K562 (cell line): ENCODE data around the gene C1orf74. TPM values are rescaled to one million over a fixed set of nuclear protein-coding genes. Genes with fewer than 3 reads are reported as not detected.

Experiments
- ATAC-seq: fragments of 200-7000 bp; cut with Tn5 transposase; 3 replicates; pipeline ENCODE4 v1.9.1; 2020; ENCODE audit warnings: moderate library complexity
- BruUV-seq: library from RNA; stranded (reverse); fragments of 400-500 nt; replicated peaks from 2 replicates; lab custom pipeline; 2021; lab: Mats Ljungman, UMichigan
- CTCF ChIA-PET: fragments of 300-600 bp; formaldehyde crosslinking; extraction: SDS; loops from one replicate; lab custom pipeline; 2021; ENCODE audit warnings: low intra/inter-chr PET ratio; lab: Yijun Ruan, JAX
- POLR2A ChIA-PET: fragments of 300-600, 350-650 bp; sonication (Branson Sonifier 250); formaldehyde crosslinking; extraction: SDS; loops from one replicate; lab custom pipeline; 2021; ENCODE audit warnings: antibody characterized with exemption, inconsistent platforms; lab: Yijun Ruan, JAX
- DNase-seq, 4 experiments: peaks; one replicate each; pipeline versions ENCODE4 v3.0.0 to v3.0.0-alpha.2; 2011 to 2018; ENCODE audit warnings: low spot score in 3 of 4, mixed read lengths in 3 of 4; ENCODE audit errors: extremely low read depth in 1 of 4
- FAIRE-seq: peaks from 2 replicates; lab custom pipeline; 2011; peaks lifted over from hg19 to GRCh38; lab: Jason Lieb, UNC
- H2AFZ ChIP-seq: 2 replicates; pipeline ENCODE4 v1.6.0; 2011; ENCODE audit warnings: low read depth, low read length, control low read depth, inconsistent platforms
- H3K27ac ChIP-seq: fragments of 200-600 bp; 3 replicates; pipeline ENCODE4 v1.8.0; 2011; ENCODE audit warnings: low read depth, mild to moderate bottlenecking, control low read depth, inconsistent platforms, low read length, moderate library complexity, mixed read lengths; ENCODE audit errors: extremely low read depth
- H3K27me3 ChIP-seq, 2 experiments: fragments of 300-600 bp in 1 of 2; 2 replicates in 1 of 2; 3 replicates in 1 of 2; pipeline versions ENCODE4 v1.6.0 to v1.8.0; 2011; ENCODE audit warnings: inconsistent platforms in 2 of 2, low read length in 2 of 2, mild to moderate bottlenecking in 1 of 2, mixed read lengths in 1 of 2, moderate library complexity in 1 of 2; ENCODE audit not compliant: control insufficient read depth in 2 of 2, insufficient read depth in 2 of 2
- H3K36me3 ChIP-seq: fragments of 300-600 bp; 3 replicates; pipeline ENCODE4 v1.8.0; 2011; ENCODE audit warnings: mild to moderate bottlenecking, low read length, inconsistent platforms; ENCODE audit not compliant: control insufficient read depth, insufficient read depth
- H3K4me1 ChIP-seq, 2 experiments: fragments of 200-600 bp in 1 of 2; replicated peaks in 1 of 2; 2 replicates in 1 of 2; 3 replicates in 1 of 2; pipeline versions ENCODE4 v1.5.1 to v1.8.0; 2011; ENCODE audit warnings: inconsistent platforms in 2 of 2, low read length in 2 of 2, mild to moderate bottlenecking in 1 of 2, mixed read lengths in 1 of 2, moderate library complexity in 1 of 2; ENCODE audit not compliant: control insufficient read depth in 2 of 2, insufficient read depth in 2 of 2
- H3K4me2 ChIP-seq: 2 replicates; pipeline ENCODE4 v1.6.1; 2011; ENCODE audit warnings: low read length, control low read depth, inconsistent platforms, mixed read lengths; ENCODE audit not compliant: insufficient read depth
- H3K4me3 ChIP-seq: fragments of 200-600 bp; sonication (generic), shearing (Covaris generic); 2 replicates; pipeline ENCODE4 v1.5.1; 2016; ENCODE audit warnings: control low read depth, inconsistent platforms
- H3K79me2 ChIP-seq: fragments of 200-600 bp; 3 replicates; pipeline ENCODE4 v1.8.0; 2011; ENCODE audit warnings: low read length, inconsistent platforms; ENCODE audit not compliant: control insufficient read depth, insufficient read depth
- H3K9ac ChIP-seq, 2 experiments: 2 replicates each; pipeline versions ENCODE4 v1.6.0 to v1.6.1; 2011; ENCODE audit warnings: low read depth in 2 of 2, low read length in 2 of 2, control low read depth in 1 of 2, inconsistent platforms in 1 of 2, mild to moderate bottlenecking in 1 of 2, mixed read lengths in 1 of 2; ENCODE audit not compliant: insufficient read depth in 1 of 2
- H3K9me1 ChIP-seq: one replicate; pipeline ENCODE4 v1.6.0; 2011; ENCODE audit warnings: inconsistent platforms, mild to moderate bottlenecking, low read length, moderate library complexity; ENCODE audit not compliant: control insufficient read depth, insufficient read depth
- H3K9me3 ChIP-seq: replicated peaks from 2 replicates; pipeline ENCODE4 v1.5.1; 2011; ENCODE audit warnings: low read depth, low read length, inconsistent platforms; ENCODE audit not compliant: control insufficient read depth, insufficient read depth
- H4K20me1 ChIP-seq: replicated peaks from 2 replicates; pipeline ENCODE4 v1.6.1; 2011; ENCODE audit warnings: low read length, inconsistent platforms, mixed read lengths; ENCODE audit not compliant: control insufficient read depth, insufficient read depth
- MYBL2 ChIP-seq, 2 experiments: fragments of 450-650 bp in 1 of 2; sonication (generic) in 1 of 2; formaldehyde crosslinking in 1 of 2; IDR thresholded peaks; 2 replicates each; pipeline versions ENCODE4 v1.6.1 to v1.8.1; 2017 to 2022; ENCODE audit warnings: borderline replicate concordance in 1 of 2, inconsistent platforms in 1 of 2, low read depth in 1 of 2, mild to moderate bottlenecking in 1 of 2, missing genetic modification reagents in 1 of 2, moderate library complexity in 1 of 2
- SP2 ChIP-seq: IDR thresholded peaks from 2 replicates; pipeline ENCODE4 v1.6.1; 2011; ENCODE audit warnings: mild to moderate bottlenecking, low read depth, low read length, moderate library complexity; ENCODE audit not compliant: poor library complexity, severe bottlenecking; ENCODE audit errors: extremely low read depth
- WGBS: fragments of 100-300 bp; shearing (Covaris generic); methylation state at CpG from one replicate; pipeline ENCODE4 v1.1.6; 2016; ENCODE audit warnings: low coverage, mixed read lengths; ENCODE audit not compliant: insufficient coverage; ENCODE audit errors: missing lambda C conversion rate; 5-methylcytosine and 5-hydroxymethylcytosine counted together
- in situ Hi-C: fragments of 300-500 bp; cut with MboI; formaldehyde crosslinking; loops from 4 replicates; pipeline ENCODE4 v1.15.0; 2018; ENCODE audit warnings: inconsistent platforms, mixed read lengths
- intact Hi-C: fragments of 100-400 bp; cut with micrococcal nuclease; formaldehyde crosslinking; loops from 2 replicates; pipeline ENCODE4 v1.14.2; 2022
- polyA plus RNA-seq, 8 experiments: library from polyadenylated mRNA; depleted of rRNA in 4 of 8; stranded (reverse) in 5 of 8; unstranded in 3 of 8; fragments of >200 nt; fragmentation: Nextera tagmentation in 2 of 8; fragmentation: Illumina TruSeq in 1 of 8; extraction: Ambion mirVana in 2 of 8; extraction: Trizol in 1 of 8; gene quantifications; 2 replicates each; pipeline versions ENCODE4 v1.2.1 to v1.2.3, GENCODE V29; 2011 to 2014; ENCODE audit warnings: inconsistent platforms in 1 of 8, missing spikeins in 1 of 8
- total RNA-seq, 7 experiments: library from RNA; depleted of rRNA in 6 of 7; stranded (reverse); fragments of >200 nt in 6 of 7; fragmentation: Illumina TruSeq in 2 of 7; extraction: Trizol in 2 of 7; gene quantifications; 2 replicates each; pipeline versions ENCODE4 v1.2.1 to v1.2.3, GENCODE V29; 2011 to 2021; ENCODE audit warnings: low replicate concordance in 1 of 7
- TF ChIP-seq, protein P1 (sequence below): fragments of 150-350 bp; IDR thresholded peaks from 2 replicates; pipeline ENCODE4 v1.6.1; 2014; ENCODE audit warnings: low read depth, mild to moderate bottlenecking, low read length, borderline replicate concordance
- TF ChIP-seq, protein P2 (sequence below): fragments of 250-450 bp; sonication (Bioruptor Pico); IDR thresholded peaks from 2 replicates; pipeline ENCODE4 v1.4.0; 2020; ENCODE audit warnings: mild to moderate bottlenecking, moderate library complexity

C1orf74 gene
- total and polyA plus RNA-seq, 9 of the 15 experiments (the other 6 are each of a cell fraction or from before 2014, with no cell fraction given) = 4.0 to 7.6 (median 5.7) TPM

DNA sequence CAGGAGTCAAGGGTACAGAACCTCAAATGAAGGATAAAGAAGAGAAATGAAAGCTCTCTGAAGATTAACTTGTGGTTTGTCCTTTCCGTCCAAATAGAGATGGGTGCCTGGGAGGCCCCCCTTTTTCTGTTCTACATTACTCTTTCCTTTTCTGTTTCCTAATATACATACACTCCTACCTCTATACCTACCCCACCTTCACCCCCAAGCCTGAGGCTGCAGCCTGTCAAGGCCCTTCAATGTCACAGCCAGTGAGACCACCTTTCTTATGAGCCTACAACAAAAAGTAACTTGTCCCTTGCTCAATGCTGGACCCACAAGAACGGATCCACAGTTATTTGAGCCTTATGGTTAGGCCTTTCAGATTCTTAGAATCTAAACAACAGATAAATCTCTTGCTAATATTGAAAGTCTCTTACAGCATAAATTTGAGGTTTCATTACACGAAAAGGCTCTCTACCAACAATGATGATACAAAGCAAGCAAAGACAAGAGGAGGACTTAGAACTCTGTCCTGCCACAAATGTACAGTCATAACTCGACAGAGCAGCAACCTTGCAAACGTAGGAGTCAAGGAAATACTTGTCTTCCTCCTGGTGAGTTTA lies 32.6 kb downstream of the C1orf74 start:
- Histone ChIP-seq H3K4me1 (peaks cover 3 to 7% of the 10 kb centered on the region in 2 experiments; a peak in 4 of 5 replicates), H3K36me3 (no peaks in the 10 kb centered on the region), H2AFZ (0 out of 2 replicates have a peak overlapping the region, but pooled peaks have one; percentile 7), H3K9me1 (no peaks in the 10 kb centered on the region), H3K27ac (no peak overlapping the region), H3K4me2 (no peak overlapping the region), H3K4me3 (no peak overlapping the region), H3K9me3 (no peaks in the 10 kb centered on the region), H4K20me1 (no peaks in the 10 kb centered on the region), H3K27me3 (peaks cover 11 to 21% of the 10 kb centered on the region in 2 experiments; a peak in 4 of 5 replicates), H3K79me2 (no peaks in the 10 kb centered on the region), H3K9ac (no peak overlapping the region)
- DNase-seq = no peak
- in situ Hi-C loops = no loop called here
- 7% methylated on average over 5 of the region's 5 CpGs for WGBS
- ATAC-seq = no peak
- CTCF ChIA-PET = no interaction called here
- no peak for FAIRE-seq
- TF ChIP-seq, protein P1, sequence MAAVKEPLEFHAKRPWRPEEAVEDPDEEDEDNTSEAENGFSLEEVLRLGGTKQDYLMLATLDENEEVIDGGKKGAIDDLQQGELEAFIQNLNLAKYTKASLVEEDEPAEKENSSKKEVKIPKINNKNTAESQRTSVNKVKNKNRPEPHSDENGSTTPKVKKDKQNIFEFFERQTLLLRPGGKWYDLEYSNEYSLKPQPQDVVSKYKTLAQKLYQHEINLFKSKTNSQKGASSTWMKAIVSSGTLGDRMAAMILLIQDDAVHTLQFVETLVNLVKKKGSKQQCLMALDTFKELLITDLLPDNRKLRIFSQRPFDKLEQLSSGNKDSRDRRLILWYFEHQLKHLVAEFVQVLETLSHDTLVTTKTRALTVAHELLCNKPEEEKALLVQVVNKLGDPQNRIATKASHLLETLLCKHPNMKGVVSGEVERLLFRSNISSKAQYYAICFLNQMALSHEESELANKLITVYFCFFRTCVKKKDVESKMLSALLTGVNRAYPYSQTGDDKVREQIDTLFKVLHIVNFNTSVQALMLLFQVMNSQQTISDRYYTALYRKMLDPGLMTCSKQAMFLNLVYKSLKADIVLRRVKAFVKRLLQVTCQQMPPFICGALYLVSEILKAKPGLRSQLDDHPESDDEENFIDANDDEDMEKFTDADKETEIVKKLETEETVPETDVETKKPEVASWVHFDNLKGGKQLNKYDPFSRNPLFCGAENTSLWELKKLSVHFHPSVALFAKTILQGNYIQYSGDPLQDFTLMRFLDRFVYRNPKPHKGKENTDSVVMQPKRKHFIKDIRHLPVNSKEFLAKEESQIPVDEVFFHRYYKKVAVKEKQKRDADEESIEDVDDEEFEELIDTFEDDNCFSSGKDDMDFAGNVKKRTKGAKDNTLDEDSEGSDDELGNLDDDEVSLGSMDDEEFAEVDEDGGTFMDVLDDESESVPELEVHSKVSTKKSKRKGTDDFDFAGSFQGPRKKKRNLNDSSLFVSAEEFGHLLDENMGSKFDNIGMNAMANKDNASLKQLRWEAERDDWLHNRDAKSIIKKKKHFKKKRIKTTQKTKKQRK = no peak
- TF ChIP-seq SP2 = no peak
- no peak for TF ChIP-seq MYBL2 (IDR thresholded peaks at IDR 0.05; ENCODE audit: low read depth)
- no peak for TF ChIP-seq MYBL2 (CRISPR knock-in tag; IDR thresholded peaks at IDR 0.05; ENCODE audit: borderline replicate concordance)
- TF ChIP-seq, protein P2, sequence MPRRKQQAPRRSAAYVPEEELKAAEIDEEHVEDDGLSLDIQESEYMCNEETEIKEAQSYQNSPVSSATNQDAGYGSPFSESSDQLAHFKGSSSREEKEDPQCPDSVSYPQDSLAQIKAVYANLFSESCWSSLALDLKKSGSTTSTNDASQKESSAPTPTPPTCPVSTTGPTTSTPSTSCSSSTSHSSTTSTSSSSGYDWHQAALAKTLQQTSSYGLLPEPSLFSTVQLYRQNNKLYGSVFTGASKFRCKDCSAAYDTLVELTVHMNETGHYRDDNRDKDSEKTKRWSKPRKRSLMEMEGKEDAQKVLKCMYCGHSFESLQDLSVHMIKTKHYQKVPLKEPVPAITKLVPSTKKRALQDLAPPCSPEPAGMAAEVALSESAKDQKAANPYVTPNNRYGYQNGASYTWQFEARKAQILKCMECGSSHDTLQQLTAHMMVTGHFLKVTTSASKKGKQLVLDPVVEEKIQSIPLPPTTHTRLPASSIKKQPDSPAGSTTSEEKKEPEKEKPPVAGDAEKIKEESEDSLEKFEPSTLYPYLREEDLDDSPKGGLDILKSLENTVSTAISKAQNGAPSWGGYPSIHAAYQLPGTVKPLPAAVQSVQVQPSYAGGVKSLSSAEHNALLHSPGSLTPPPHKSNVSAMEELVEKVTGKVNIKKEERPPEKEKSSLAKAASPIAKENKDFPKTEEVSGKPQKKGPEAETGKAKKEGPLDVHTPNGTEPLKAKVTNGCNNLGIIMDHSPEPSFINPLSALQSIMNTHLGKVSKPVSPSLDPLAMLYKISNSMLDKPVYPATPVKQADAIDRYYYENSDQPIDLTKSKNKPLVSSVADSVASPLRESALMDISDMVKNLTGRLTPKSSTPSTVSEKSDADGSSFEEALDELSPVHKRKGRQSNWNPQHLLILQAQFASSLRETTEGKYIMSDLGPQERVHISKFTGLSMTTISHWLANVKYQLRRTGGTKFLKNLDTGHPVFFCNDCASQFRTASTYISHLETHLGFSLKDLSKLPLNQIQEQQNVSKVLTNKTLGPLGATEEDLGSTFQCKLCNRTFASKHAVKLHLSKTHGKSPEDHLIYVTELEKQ = no peak
- intact Hi-C loops = no loop called here
- POLR2A ChIA-PET = no interaction called here
- no TSS peak for BruUV-seq
